Ramos (cell line): ENCODE data around the gene DTNB.

Experiments used
- in situ Hi-C: fragments of 300-500 bp; cut with MboI; formaldehyde crosslinking; loops from one replicate; pipeline ENCODE4 v1.14.3; 2022; ENCODE audit warnings: low sequenced_read_pairs; ENCODE audit not compliant: unreplicated experiment

Gene DTNB

GRCh38 chr2:25378731-25379490 is 294.5 kb downstream of the DTNB start:
- in situ Hi-C loops = no loop called here

- in situ Hi-C loops = no loop called here
These were observed 295.5 kb downstream of the DTNB start for GRCh38 chr2:25377822-25378421.

- in situ Hi-C loops = no loop called here
These were observed 296.4 kb downstream of the DTNB start for GRCh38 chr2:25376750-25377621.

- in situ Hi-C loops = no loop called here
These were observed 297.3 kb downstream of the DTNB start for GRCh38 chr2:25375989-25376545.

DNA sequence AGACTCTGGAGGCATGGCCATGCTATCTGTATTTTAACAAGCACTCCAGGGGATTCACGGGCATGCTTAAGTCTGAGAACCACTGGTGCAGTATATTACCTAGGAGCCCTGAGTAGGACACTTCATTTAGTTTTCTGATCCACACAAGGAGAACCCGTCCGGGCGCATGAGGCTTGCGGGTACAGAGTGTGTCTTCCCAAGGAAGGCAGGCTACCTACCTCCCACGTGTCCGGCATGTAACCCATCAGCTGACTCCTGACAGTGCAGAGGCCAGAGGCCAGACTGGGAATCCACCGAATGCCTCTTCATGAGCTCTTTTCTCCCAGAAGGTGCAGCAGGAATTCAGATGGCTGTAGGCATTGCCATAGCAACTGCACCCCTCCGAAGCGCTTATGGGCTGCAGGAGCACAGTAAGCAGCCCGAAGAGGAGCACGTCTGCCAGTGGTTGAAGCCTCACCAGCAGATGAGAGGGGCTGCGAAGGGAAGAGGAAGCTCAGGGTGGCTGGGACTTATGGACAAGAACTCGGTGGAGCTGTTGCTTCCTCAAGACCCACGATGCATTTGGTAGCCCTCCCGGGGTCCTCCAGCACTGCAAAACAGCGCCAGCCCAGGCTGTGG is 297.9 kb downstream of the DTNB start:
- in situ Hi-C loops = no loop called here

GRCh38 chr2:25374827-25375226 is 298.6 kb downstream of the DTNB start:
- in situ Hi-C loops = loop anchor here (25.0 kb wide), 1 partner anchor 137 kb away; no protein-coding TSS in a partner anchor

DNA sequence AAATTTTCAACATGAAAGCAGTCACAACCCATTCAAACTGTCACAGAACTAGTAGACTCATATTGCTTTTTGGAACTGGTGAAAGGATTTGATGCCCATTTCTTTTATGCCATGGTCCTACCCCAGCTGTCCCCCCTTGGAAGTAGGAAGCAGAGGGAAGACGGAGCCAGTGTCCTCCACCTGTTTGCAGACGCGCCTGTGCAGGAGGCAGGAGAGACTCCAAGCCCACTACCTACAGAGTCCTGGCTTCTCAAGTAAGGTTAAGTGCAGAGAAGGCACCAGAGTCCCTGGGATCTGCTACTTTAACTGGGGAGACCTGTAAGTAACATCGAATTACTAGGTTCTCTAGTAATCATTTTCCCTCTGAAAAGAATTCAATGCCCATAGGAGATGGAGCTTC is 299.0 kb downstream of the DTNB start:
- in situ Hi-C loops = loop anchor here (25.0 kb wide), 1 partner anchor 138 kb away; no protein-coding TSS in a partner anchor

- in situ Hi-C loops = loop anchor here (25.0 kb wide), 1 partner anchor 139 kb away; no protein-coding TSS in a partner anchor
These were observed 300.0 kb downstream of the DTNB start for GRCh38 chr2:25373269-25373981.

DNA sequence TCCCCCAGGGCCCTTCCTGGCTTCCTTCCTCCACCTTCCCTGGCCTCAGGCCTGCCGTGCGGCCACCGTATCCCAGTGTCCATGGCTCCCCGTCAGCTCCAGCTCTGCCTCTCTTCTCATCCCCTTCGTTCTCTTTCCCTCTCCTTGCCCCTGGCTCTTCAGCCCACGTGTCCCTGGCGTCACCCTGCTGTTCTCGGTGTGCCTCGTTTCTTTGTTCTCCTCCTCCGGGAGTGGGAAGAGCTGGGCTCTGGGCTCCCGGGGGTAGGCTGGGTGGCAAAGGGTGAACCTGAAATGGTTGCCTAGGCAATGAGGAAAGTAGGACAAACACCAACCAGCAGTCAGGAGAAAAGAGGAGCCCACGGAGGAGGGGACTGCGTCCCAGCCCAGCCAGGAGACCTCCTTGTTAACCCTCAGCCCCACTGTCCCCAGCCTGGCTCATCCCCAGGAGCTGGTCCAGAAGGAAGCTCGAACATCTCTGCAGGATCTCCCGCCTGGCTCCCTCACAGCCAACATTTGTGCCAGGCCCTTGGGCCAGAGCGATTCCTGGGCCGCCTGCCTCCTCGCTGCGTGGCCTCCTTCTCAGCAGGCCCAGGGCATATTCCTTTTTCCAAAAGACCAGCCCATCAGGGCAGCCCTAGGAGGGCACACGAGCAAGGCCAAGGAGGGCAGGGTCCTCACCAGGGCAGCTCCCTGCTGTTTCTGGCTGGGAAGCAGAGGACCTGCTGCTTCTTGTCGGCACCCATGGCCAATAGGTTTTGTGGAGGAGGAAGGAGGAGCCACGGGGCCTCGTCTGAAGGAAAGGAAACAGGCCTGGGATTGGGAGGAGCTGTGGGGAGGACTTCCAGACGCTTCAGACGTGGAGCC is 300.7 kb downstream of the DTNB start:
- in situ Hi-C loops = loop anchor here (25.0 kb wide), 1 partner anchor 140 kb away; no protein-coding TSS in a partner anchor

DNA sequence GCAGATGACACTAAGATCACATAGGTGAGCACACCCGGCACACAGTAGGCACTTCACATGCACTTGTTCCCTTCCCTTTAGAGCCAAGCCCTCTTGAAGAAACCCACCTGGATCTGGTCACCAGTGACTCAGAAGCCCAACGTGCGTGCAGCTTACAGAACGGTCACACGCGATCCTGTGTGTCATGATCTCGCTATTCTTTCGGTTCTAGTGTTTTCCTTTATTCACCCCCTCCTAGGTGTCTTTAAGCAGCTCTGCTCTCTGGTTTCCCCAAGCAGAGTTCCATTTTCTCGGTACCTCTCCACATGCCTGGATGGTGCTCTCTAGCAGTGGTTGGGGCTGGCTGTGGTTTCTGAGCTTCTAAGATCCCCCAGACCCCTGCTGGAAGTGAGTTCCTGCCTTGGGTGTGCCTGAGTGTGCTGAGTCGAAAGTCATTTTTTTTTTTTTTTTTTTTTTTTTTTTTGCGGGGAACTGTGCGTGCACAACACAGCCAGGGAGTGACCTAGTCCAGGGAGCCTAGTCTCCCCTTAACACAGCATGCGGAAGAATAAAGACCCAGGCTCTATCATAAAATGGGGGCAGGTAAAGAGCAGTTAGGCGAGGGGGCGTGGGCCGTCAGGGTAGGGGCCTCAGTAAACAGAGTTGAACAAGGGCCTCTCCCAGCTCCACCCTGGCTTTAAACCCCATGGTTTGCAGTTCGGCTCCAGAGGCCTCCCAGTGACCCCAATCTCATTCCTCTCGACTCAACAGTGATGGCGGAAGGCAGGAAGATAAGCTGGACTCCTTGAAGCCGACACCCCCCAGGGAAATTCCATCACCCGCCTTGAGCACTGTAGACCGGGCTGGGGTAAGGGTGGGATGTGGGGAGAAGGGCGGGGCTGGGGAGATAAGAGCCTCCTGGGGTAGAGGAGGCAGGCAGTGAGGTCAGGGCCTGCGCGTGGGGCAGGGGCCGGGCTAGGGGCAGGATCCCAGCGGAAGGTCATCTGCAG is 301.8 kb downstream of the DTNB start:
- in situ Hi-C loops = loop anchor here (25.0 kb wide), 1 partner anchor 141 kb away; no protein-coding TSS in a partner anchor

- in situ Hi-C loops = loop anchor here (25.0 kb wide), 1 partner anchor 142 kb away; no protein-coding TSS in a partner anchor
These were observed 303.5 kb downstream of the DTNB start for GRCh38 chr2:25369876-25370275.

DNA sequence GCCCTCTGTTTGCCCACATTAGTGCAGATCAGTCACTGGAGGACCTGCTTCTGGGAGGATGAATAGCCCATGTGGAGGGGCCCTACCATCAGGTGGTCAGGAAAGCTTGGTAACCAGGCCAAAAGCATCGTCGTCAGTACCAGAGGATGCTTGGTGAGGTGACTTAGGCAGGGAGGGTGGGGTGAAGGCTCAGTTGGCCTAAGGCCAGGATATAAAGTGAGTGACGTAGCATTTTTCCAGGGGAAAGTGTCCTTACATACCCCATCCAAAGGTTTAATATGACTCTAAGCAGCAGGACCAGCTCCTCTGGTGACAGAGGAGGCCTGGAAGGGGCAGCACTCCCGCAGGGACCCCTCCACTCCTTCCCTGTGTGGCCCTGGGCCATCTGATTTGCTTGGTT is 303.9 kb downstream of the DTNB start:
- in situ Hi-C loops = loop anchor here (25.0 kb wide), 1 partner anchor 143 kb away; no protein-coding TSS in a partner anchor

GRCh38 chr2:25368660-25369059 is 304.7 kb downstream of the DTNB start:
- in situ Hi-C loops = loop anchor here (25.0 kb wide), 1 partner anchor 144 kb away; no protein-coding TSS in a partner anchor

GRCh38 chr2:25367296-25367695 is 306.1 kb downstream of the DTNB start:
- in situ Hi-C loops = loop anchor here (25.0 kb wide), 1 partner anchor 145 kb away; no protein-coding TSS in a partner anchor

DNA sequence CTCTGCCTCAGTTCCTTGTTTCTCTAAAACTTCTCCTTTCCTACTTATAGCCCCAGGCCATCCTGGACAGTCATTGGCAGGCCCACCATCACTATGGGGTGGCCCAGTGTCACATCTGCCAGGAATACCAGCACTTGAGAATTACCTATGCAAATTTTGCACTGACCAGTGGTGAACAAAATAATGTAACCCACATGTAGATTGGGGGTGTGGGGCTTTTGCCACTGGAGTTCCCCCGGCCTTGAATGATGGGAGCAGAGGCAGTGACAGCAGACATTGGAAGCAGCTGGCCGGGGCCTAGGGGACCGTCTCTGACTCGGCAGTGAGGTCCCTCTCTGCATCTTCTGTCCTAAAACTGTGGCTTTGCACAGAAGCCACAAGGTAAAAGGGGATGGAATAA is 306.7 kb downstream of the DTNB start:
- in situ Hi-C loops = loop anchor here (25.0 kb wide), 1 partner anchor 146 kb away; no protein-coding TSS in a partner anchor

- in situ Hi-C loops = loop anchor here (25.0 kb wide), 1 partner anchor 147 kb away; no protein-coding TSS in a partner anchor
These were observed 308.1 kb downstream of the DTNB start for GRCh38 chr2:25365241-25365640.

DNA sequence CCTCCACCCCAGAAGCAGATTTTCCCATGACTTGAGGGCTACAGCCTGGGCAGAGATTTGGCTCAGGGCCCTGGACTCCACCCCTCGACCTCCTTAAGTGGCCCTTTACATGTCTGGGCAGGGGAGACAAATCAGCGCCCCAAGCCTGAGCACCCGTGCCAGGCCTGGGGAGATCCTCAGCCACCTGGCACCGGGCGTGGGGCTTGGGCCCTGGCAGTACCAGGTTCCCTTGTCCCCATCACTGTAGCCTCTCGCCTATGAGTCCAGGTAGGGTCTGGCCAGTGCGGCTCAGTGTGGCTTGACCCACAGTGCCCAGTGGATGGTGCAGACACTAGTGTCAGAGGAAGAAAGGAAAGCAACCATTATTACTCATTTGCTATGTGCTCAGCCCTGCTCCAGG is 309.6 kb downstream of the DTNB start:
- in situ Hi-C loops = loop anchor here (25.0 kb wide), 1 partner anchor 149 kb away; no protein-coding TSS in a partner anchor
